ENCODE results near the gene HOXD1. TPM values are rescaled to one million over a fixed set of nuclear protein-coding genes. Genes with fewer than 3 reads are reported as not detected.

The HOXD1 gene
- total RNA-seq, 1 donor = under 0.01 TPM

DNA sequence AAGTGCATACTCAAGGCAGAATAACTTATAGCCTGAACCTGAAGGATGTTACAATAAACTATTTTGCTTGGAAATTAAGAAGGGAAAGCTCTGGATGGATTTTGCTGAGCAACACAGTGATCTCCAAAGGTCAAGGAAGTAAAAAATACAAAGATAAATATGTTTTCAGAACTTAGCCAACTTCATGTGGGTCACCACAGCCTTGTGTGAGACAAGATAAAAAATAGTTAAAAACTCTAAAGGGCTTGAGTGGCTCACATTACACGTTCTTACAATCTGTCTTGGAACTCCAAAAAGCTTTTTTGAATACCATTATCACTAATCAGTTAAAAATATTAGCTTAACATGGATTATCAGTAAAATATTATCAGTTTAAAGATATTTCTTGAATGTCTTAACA, 51.8 kb downstream of the HOXD1 start:
- TF ChIP-seq, protein P1, sequence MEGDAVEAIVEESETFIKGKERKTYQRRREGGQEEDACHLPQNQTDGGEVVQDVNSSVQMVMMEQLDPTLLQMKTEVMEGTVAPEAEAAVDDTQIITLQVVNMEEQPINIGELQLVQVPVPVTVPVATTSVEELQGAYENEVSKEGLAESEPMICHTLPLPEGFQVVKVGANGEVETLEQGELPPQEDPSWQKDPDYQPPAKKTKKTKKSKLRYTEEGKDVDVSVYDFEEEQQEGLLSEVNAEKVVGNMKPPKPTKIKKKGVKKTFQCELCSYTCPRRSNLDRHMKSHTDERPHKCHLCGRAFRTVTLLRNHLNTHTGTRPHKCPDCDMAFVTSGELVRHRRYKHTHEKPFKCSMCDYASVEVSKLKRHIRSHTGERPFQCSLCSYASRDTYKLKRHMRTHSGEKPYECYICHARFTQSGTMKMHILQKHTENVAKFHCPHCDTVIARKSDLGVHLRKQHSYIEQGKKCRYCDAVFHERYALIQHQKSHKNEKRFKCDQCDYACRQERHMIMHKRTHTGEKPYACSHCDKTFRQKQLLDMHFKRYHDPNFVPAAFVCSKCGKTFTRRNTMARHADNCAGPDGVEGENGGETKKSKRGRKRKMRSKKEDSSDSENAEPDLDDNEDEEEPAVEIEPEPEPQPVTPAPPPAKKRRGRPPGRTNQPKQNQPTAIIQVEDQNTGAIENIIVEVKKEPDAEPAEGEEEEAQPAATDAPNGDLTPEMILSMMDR (IDR thresholded peaks at IDR 0.05; ENCODE audit: insufficient read depth, low read depth, low read length) = no peak
- no peak overlapping the region for H3K4me3 ChIP-seq (ENCODE audit: low read depth, low read length)
- peak; percentile 3 for DNase-seq (ENCODE audit: low read depth)

Small RNA genes lying within 50 kb of the gene (small RNA-seq; reads per million reads assigned to genes)
- gene MIR10B = 8,447 reads per million, percentile 100 among the genes with 10 or more reads in this experiment

Other genes with a start within 250 kb of the HOXD1 start
- 30.9 and 48.8 TPM in 2 replicates for gene LNPK, start 186.4 kb upstream of the HOXD1 start, total RNA-seq
- under 0.01 TPM in 1 of 2 replicates, not detected in the other for gene EVX2, start 104.7 kb upstream of the HOXD1 start, total RNA-seq
- gene HOXD13, start 95.9 kb upstream of the HOXD1 start, total RNA-seq = 0.43 TPM in 1 of 2 replicates, not detected in the other
- gene HOXD12, start 88.9 kb upstream of the HOXD1 start, total RNA-seq = not detected in 2 replicates
- 26.4 and 42.3 TPM in 2 replicates for gene HOXD11, start 81.4 kb upstream of the HOXD1 start, total RNA-seq
- gene HOXD10, start 71.9 kb upstream of the HOXD1 start, total RNA-seq = 39.9 and 58.7 TPM in 2 replicates
- gene HOXD9, start 65.9 kb upstream of the HOXD1 start, total RNA-seq = 10.6 and 11.2 TPM in 2 replicates
- 11.9 and 15.5 TPM in 2 replicates for gene HOXD8, start 59.0 kb upstream of the HOXD1 start, total RNA-seq
- 5.5 and 7.8 TPM in 2 replicates for gene HOXD4, start 37.1 kb upstream of the HOXD1 start, total RNA-seq
- 14.5 and 21.6 TPM in 2 replicates for gene HOXD3, start 31.4 kb upstream of the HOXD1 start, total RNA-seq
- 12.2 and 16.8 TPM in 2 replicates for gene MTX2, start 80.8 kb downstream of the HOXD1 start, total RNA-seq